B cell (primary cell): ENCODE data around the gene JAML. TPM values are rescaled to one million over a fixed set of nuclear protein-coding genes. Genes with fewer than 3 reads are reported as not detected.

Experiments used
- ATAC-seq: fragments of 200-7000 bp; cut with Tn5 transposase; one replicate; pipeline ENCODE4 v1.10.0; 2021; ENCODE audit warnings: low read depth, mild to moderate bottlenecking, moderate number of reproducible peaks, moderate library complexity
- CTCF ChIA-PET: fragments of 350-600 bp; sonication (Branson Sonifier 250); formaldehyde crosslinking; loops from one replicate; lab custom pipeline; 2021; ENCODE audit warnings: antibody characterized with exemption, inconsistent platforms; lab: Charles Lee
- POLR2A ChIA-PET: fragments of 350-600 bp; sonication (Branson Sonifier 250); formaldehyde crosslinking; loops from one replicate; lab custom pipeline; 2021; ENCODE audit warnings: antibody characterized with exemption; lab: Charles Lee
- DNase-seq: peaks from one replicate; pipeline ENCODE4 v3.0.0; 2013
- H2AFZ ChIP-seq: 2 replicates; pipeline ENCODE4 v1.6.1; 2012; ENCODE audit warnings: mild to moderate bottlenecking, low read depth, low read length; ENCODE audit not compliant: insufficient read depth, poor library complexity, severe bottlenecking
- H3K27ac ChIP-seq, 2 donors: 1 replicate in 1 of 2; 2 replicates in 1 of 2; pipeline ENCODE4 v1.5.1; 2012 to 2013; ENCODE audit warnings: low read length in 2 of 2, mild to moderate bottlenecking in 2 of 2, moderate library complexity in 1 of 2
- H3K27me3 ChIP-seq, 4 experiments: fragments of 200-600 bp in 1 of 4; sonication (generic) in 1 of 4; replicated peaks in 1 of 4; 1 replicate in 2 of 4; 2 replicates in 2 of 4; pipeline versions ENCODE4 v1.6.1 to v1.7.0; 2013 to 2016; ENCODE audit warnings: low read length in 3 of 4, mild to moderate bottlenecking in 2 of 4, mixed read lengths in 1 of 4, moderate library complexity in 1 of 4; ENCODE audit not compliant: insufficient read depth in 4 of 4, control insufficient read depth in 3 of 4; ENCODE audit errors: control extremely low read depth in 1 of 4
- H3K36me3 ChIP-seq, 2 experiments: replicated peaks in 1 of 2; 1 replicate in 1 of 2; 2 replicates in 1 of 2; pipeline versions ENCODE4 v1.6.1 to v1.7.1; 2013; ENCODE audit warnings: low read length in 1 of 2; ENCODE audit not compliant: insufficient read depth in 2 of 2, control insufficient read depth in 1 of 2; ENCODE audit errors: control extremely low read depth in 1 of 2, extremely low read depth in 1 of 2
- H3K4me1 ChIP-seq, 2 donors: fragments of 200-600 bp in 1 of 2; sonication (generic) in 1 of 2; 1 replicate in 1 of 2; 2 replicates in 1 of 2; pipeline versions ENCODE4 v1.5.1 to v1.6.1; 2013 to 2017; ENCODE audit warnings: low read length in 2 of 2; ENCODE audit not compliant: control insufficient read depth in 2 of 2, insufficient read depth in 2 of 2
- H3K4me2 ChIP-seq: replicated peaks from 2 replicates; pipeline ENCODE3; 2012; ENCODE audit warnings: mild to moderate bottlenecking, low read depth, low read length; ENCODE audit not compliant: poor library complexity, severe bottlenecking
- H3K4me3 ChIP-seq, 5 experiments: fragments of 200-600 bp in 1 of 5; sonication (generic) in 1 of 5; 1 replicate in 3 of 5; 2 replicates in 2 of 5; pipeline versions ENCODE4 v1.5.1 to v1.7.0; 2011 to 2016; ENCODE audit warnings: low read length in 4 of 5, mild to moderate bottlenecking in 4 of 5, low read depth in 2 of 5, control low read depth in 1 of 5, moderate library complexity in 1 of 5; ENCODE audit not compliant: insufficient read depth in 1 of 5; ENCODE audit errors: control extremely low read depth in 1 of 5, extremely low read depth in 1 of 5
- H3K79me2 ChIP-seq: fragments of 200-600 bp; sonication (generic); one replicate; pipeline ENCODE4 v1.6.0; 2016; ENCODE audit warnings: low read length; ENCODE audit not compliant: control insufficient read depth, insufficient read depth
- H3K9ac ChIP-seq: fragments of 200-600 bp; sonication (generic); 2 replicates; pipeline ENCODE4 v1.6.1; 2017; ENCODE audit warnings: mild to moderate bottlenecking, low read length, moderate library complexity
- H3K9me3 ChIP-seq, 3 donors: one replicate each; pipeline versions ENCODE4 v1.6.1 to v1.7.1; 2013; ENCODE audit warnings: low read length in 2 of 3; ENCODE audit not compliant: control insufficient read depth in 2 of 3, insufficient read depth in 1 of 3; ENCODE audit errors: control extremely low read depth in 1 of 3
- H4K20me1 ChIP-seq: 2 replicates; pipeline ENCODE4 v1.6.0; 2012; ENCODE audit warnings: mild to moderate bottlenecking, low read length; ENCODE audit not compliant: insufficient read depth, control insufficient read depth, poor library complexity, severe bottlenecking
- H3K27ac Mint-ChIP-seq: one replicate; pipeline ENCODE4 v1.8.0; 2021; ENCODE audit warnings: mixed read lengths
- H3K27me3 Mint-ChIP-seq: one replicate; pipeline ENCODE4 v1.8.0; 2021; ENCODE audit warnings: mixed read lengths
- H3K4me1 Mint-ChIP-seq: one replicate; pipeline ENCODE4 v1.8.0; 2021; ENCODE audit warnings: mixed read lengths
- H3K4me3 Mint-ChIP-seq: one replicate; pipeline ENCODE4 v1.8.0; 2021; ENCODE audit warnings: mixed read lengths
- H3K9me3 Mint-ChIP-seq: one replicate; pipeline ENCODE4 v1.8.0; 2022; ENCODE audit warnings: mixed read lengths; ENCODE audit not compliant: insufficient read depth
- CTCF ChIP-seq: fragments of 200-600 bp; IDR thresholded peaks from one replicate; pipeline ENCODE4 v1.8.0; 2022; ENCODE audit warnings: antibody characterized with exemption, mild to moderate bottlenecking
- EZH2 ChIP-seq: IDR thresholded peaks from 2 replicates; pipeline ENCODE4 v1.6.1; 2012; ENCODE audit warnings: borderline replicate concordance, low read depth, mild to moderate bottlenecking, moderate library complexity, low read length; ENCODE audit not compliant: insufficient read depth, poor library complexity, severe bottlenecking
- WGBS: methylation state at CpG from one replicate; pipeline ENCODE4 v1.1.5; 2013; ENCODE audit warnings: missing lambda C conversion rate; ENCODE audit not compliant: insufficient coverage; 5-methylcytosine and 5-hydroxymethylcytosine counted together
- intact Hi-C: fragments of 100-400 bp; cut with micrococcal nuclease; formaldehyde crosslinking; loops from one replicate; pipeline ENCODE4 v1.10.0; 2022
- polyA plus RNA-seq: library from polyadenylated mRNA; depleted of rRNA; stranded (reverse); fragments of >200 nt; gene quantifications from 2 replicates; pipeline ENCODE4 v1.2.3, GENCODE V29; 2012
- total RNA-seq, 2 donors: library from RNA; stranded (reverse); fragments of 120-200 nt in 1 of 2; gene quantifications; 1 replicate in 1 of 2; 2 replicates in 1 of 2; pipeline versions ENCODE4 v1.2.3 to v1.2.4, GENCODE V29; 2013 to 2022

The JAML gene
- total and polyA plus RNA-seq, 2 donors (not counting 1 experiment from before 2014, with no cell fraction given), result 1.0 to 9.6 TPM

GRCh38 chr11:118227865-118228785 is 3.3 kb upstream of the JAML start:
- WGBS, result 0% methylated on average over 3 of the region's 8 CpGs
- Histone ChIP-seq H3K27me3 (peaks cover 0 to 7% (median 4%) of the 10 kb centered on the region in 4 experiments), H3K79me2 (no peaks in the 10 kb centered on the region), H3K9me3 (no peaks in the 10 kb centered on the region), H3K36me3 (peaks cover 0 to 6% of the 10 kb centered on the region in 2 experiments), H3K4me3 (peak overlapping the region in 1 of 5 experiments; percentile 21), H3K27ac (peak overlapping the region; percentile 66 to 80), H3K4me1 (peaks cover 62 to 65% of the 10 kb centered on the region in 2 donors), H2AFZ (no peak overlapping the region), H3K9ac (peak overlapping the region; percentile 11), H4K20me1 (no peaks in the 10 kb centered on the region), H3K4me2 (peak overlapping the region; percentile 56)
- peak overlapping the region; percentile 88 for H3K27ac Mint-ChIP-seq
- ChIA-PET CTCF (interaction anchor here (3.4 kb wide), 1 partner anchor 30 kb away, joined by 20 read pairs; no protein-coding TSS in a partner anchor), POLR2A (interaction anchor here (0.7 kb wide), 1 partner anchor 15 kb away, joined by 3 read pairs; no protein-coding TSS in a partner anchor)
- intact Hi-C loops, result loop anchor here (1.0 to 10.0 kb wide), 5 partner anchors 13 to 213 kb away; partner anchors contain the start of gene MPZL3
- peak overlapping the region; percentile 72 for H3K4me3 Mint-ChIP-seq
- DNase-seq (peak; percentile 70), ATAC-seq (peak; percentile 73)
- TF ChIP-seq EZH2 (no peak), CTCF (no peak)
- H3K27me3 Mint-ChIP-seq, result peaks cover 8% of the 10 kb centered on the region
- peaks cover 60% of the 10 kb centered on the region for H3K4me1 Mint-ChIP-seq
- H3K9me3 Mint-ChIP-seq, result no peaks in the 10 kb centered on the region
